ENCODE data around the gene RPS10. TPM values are rescaled to one million over a fixed set of nuclear protein-coding genes. Genes with fewer than 3 reads are reported as not detected.
A peak's percentile ranks its signal among the peaks of the same experiment; 100 is the strongest.

The RPS10 gene
- total and polyA plus RNA-seq, 8 donors = 371 to 4,063 (median 2,070) TPM

GRCh38 chr6:34383656-34384320 lies 42.1 kb downstream of the RPS10 start:
- Histone ChIP-seq H3K27me3 (no peaks in the 10 kb centered on the region), H3K4me3 (no peak overlapping the region), H3K27ac (peak overlapping the region in 4 of 5 donors; percentile 26 to 65 (median 48)), H3K9me3 (no peaks in the 10 kb centered on the region), H3K36me3 (peaks cover 0 to 6% (median 0%) of the 10 kb centered on the region in 4 donors), H3K4me1 (peaks cover 15 to 43% (median 29%) of the 10 kb centered on the region in 4 donors)
- no peak for DNase-seq
- 68 to 82% (median 68%) methylated on average over 6 of the region's 6 CpGs for WGBS, 5 donors
- TF ChIP-seq POLR2A (IDR thresholded peaks at IDR 0.05) (no peak), CTCF (IDR thresholded peaks at IDR 0.05) (no peak), POLR2AphosphoS5 (IDR thresholded peaks at IDR 0.05) (no peak), EP300 (IDR thresholded peaks at IDR 0.05) (no peak)
- intact Hi-C loops (cut with DNase I; ENCODE audit: low total_unique reads) = no loop called here

GRCh38 chr6:34383161-34383631 lies 42.7 kb downstream of the RPS10 start:
- intact Hi-C loops (cut with DNase I; ENCODE audit: low total_unique reads) = no loop called here
- Histone ChIP-seq H3K9me3 (no peaks in the 10 kb centered on the region), H3K27me3 (no peaks in the 10 kb centered on the region), H3K4me1 (peaks cover 15 to 42% (median 27%) of the 10 kb centered on the region in 4 donors), H3K4me3 (no peak overlapping the region), H3K27ac (peak overlapping the region in 3 of 5 donors; percentile 19 to 65 (median 57)), H3K36me3 (peaks cover 0 to 6% (median 0%) of the 10 kb centered on the region in 4 donors)
- no peak for TF ChIP-seq EP300 (IDR thresholded peaks at IDR 0.05)
- no peak for TF ChIP-seq POLR2A (IDR thresholded peaks at IDR 0.05)
- TF ChIP-seq POLR2AphosphoS5 (IDR thresholded peaks at IDR 0.05) = no peak
- TF ChIP-seq CTCF (IDR thresholded peaks at IDR 0.05) = no peak
- peak in 1 of 2 donors; percentile 38 for DNase-seq
- WGBS, 5 donors = 63 to 78% (median 74%) methylated on average over 3 of the region's 3 CpGs

GRCh38 chr6:34381081-34381480 lies 44.8 kb downstream of the RPS10 start:
- TF ChIP-seq CTCF (IDR thresholded peaks at IDR 0.05) (no peak), POLR2AphosphoS5 (IDR thresholded peaks at IDR 0.05) (no peak), POLR2A (IDR thresholded peaks at IDR 0.05) (no peak), EP300 (IDR thresholded peaks at IDR 0.05) (no peak)

GRCh38 chr6:34378470-34378869 lies 47.4 kb downstream of the RPS10 start:
- WGBS, 5 donors = 94 to 100% (median 100%) methylated on average over 2 of the region's 2 CpGs
- Histone ChIP-seq H3K27me3 (no peaks in the 10 kb centered on the region), H3K9me3 (no peaks in the 10 kb centered on the region), H3K4me1 (peaks cover 0 to 28% (median 11%) of the 10 kb centered on the region in 4 donors), H3K4me3 (no peak overlapping the region), H3K27ac (no peak overlapping the region), H3K36me3 (peaks cover 0 to 6% (median 0%) of the 10 kb centered on the region in 4 donors)
- intact Hi-C loops (cut with DNase I; ENCODE audit: low total_unique reads) = no loop called here
- no peak for DNase-seq
- no peak for TF ChIP-seq POLR2AphosphoS5 (IDR thresholded peaks at IDR 0.05)
- no peak for TF ChIP-seq POLR2A (IDR thresholded peaks at IDR 0.05)
- no peak for TF ChIP-seq EP300 (IDR thresholded peaks at IDR 0.05)
- no peak for TF ChIP-seq CTCF (IDR thresholded peaks at IDR 0.05)

More at GRCh38 chr6:34381081-34381480, 44.8 kb downstream of the RPS10 start:
- Histone ChIP-seq H3K4me1 (peaks cover 9 to 32% (median 18%) of the 10 kb centered on the region in 4 donors), H3K27ac (no peak overlapping the region), H3K9me3 (no peaks in the 10 kb centered on the region), H3K36me3 (peaks cover 0 to 6% (median 0%) of the 10 kb centered on the region in 4 donors), H3K4me3 (no peak overlapping the region), H3K27me3 (no peaks in the 10 kb centered on the region)
- intact Hi-C loops (cut with DNase I; ENCODE audit: low total_unique reads) = no loop called here
- 92 to 96% (median 94%) methylated on average over 5 of the region's 5 CpGs for WGBS, 5 donors
- DNase-seq = no peak

All from stomach (tissue), 9 donors.